ENCODE results near the gene ACTMAP. TPM values are rescaled to one million over a fixed set of nuclear protein-coding genes. Genes with fewer than 3 reads are reported as not detected.

The ACTMAP gene
- total and polyA plus RNA-seq, 2 experiments from 2014 or later: 2.5 to 7.3 TPM

DNA sequence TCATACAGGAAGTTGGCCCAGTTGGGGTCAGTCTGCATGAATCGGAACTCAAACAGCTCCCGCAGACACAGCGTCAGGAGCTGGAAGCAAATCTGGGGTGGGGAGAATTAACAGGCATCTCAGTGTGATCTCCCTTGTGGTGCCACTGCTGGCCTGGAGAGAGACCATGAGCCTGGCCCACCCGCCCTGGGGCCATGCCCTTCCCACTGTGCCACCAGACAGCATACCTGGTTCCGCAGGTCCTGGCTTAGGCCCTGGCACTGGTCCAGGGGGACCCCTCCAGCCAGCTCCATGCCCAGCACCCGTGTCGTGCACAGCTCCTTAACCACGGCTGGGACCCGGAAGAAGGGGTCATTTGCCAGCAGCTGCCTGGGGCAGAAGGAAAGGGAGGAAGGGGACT lies 50.2 kb downstream of the ACTMAP start:
- H4K20me1 ChIP-seq (ENCODE audit: insufficient read depth): no peaks in the 10 kb centered on the region
- no peaks in the 10 kb centered on the region for H3K9me3 ChIP-seq (ENCODE audit: low read depth)
- H3K4me3 ChIP-seq: no peak overlapping the region
- H2AFZ ChIP-seq: no peak overlapping the region
- H3F3A ChIP-seq (ENCODE audit: insufficient read depth): no peaks in the 10 kb centered on the region
- DNase-seq: no peak
- no peak overlapping the region for H3K27ac ChIP-seq
- in situ Hi-C loops (cut with MboI): no loop called here
- WGBS, 2 experiments (ENCODE audit: low coverage in 1 of 2, low lambda C conversion rate in 2 of 2, missing lambda C conversion rate in 2 of 2): 93 to 98% methylated on average over 9 of the region's 9 CpGs
- no peaks in the 10 kb centered on the region for H3K4me1 ChIP-seq (ENCODE audit: insufficient read depth)
- TF ChIP-seq EZH2 (IDR thresholded peaks at IDR 0.05; ENCODE audit: insufficient read depth, poor library complexity, severe bottlenecking) (no peak), EZH2phosphoT487 (IDR thresholded peaks at IDR 0.05; ENCODE audit: insufficient read depth, low read depth) (no peak)
- no peaks in the 10 kb centered on the region for H3K9me2 ChIP-seq (ENCODE audit: insufficient read depth)
- H3K27me3 ChIP-seq (replicated peaks; ENCODE audit: insufficient read depth): no peaks in the 10 kb centered on the region
- no peaks in the 10 kb centered on the region; the same call in 1 of the 2 replicates for H3K36me3 ChIP-seq (ENCODE audit: low read depth)
- H3K79me2 ChIP-seq (ENCODE audit: insufficient read depth): no peaks in the 10 kb centered on the region
- H3K4me2 ChIP-seq (ENCODE audit: unreplicated experiment): no peak overlapping the region
- H3K9ac ChIP-seq: no peak overlapping the region

DNA sequence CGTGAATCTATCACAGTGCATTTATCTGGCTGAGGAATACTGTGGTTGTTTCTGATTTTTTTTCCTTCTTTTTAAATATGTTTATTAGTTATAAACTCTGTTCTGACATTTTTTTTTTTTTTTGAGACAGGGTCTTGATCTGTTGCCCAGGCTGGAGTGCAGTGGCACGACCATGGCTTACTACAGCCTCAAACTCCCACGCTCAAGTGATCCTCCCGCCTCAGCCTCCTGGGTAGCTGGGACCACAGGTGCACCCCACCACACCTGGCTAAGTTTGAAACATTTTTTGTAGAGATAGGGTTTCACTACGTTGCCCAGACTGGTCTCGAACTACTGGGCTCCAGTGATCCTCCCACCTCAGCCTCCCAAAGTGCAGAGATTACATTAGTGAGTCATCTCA lies 53.3 kb downstream of the ACTMAP start:
- DNase-seq: no peak
- Histone ChIP-seq H3K4me3 (no peak overlapping the region), H3K36me3 (ENCODE audit: low read depth) (no peaks in the 10 kb centered on the region), H3K27ac (no peak overlapping the region), H3F3A (ENCODE audit: insufficient read depth) (no peaks in the 10 kb centered on the region), H3K79me2 (ENCODE audit: insufficient read depth) (no peaks in the 10 kb centered on the region), H3K9ac (no peak overlapping the region), H3K9me3 (ENCODE audit: low read depth) (no peaks in the 10 kb centered on the region), H3K9me2 (ENCODE audit: insufficient read depth) (no peaks in the 10 kb centered on the region), H3K4me2 (ENCODE audit: unreplicated experiment) (no peak overlapping the region), H4K20me1 (ENCODE audit: insufficient read depth) (no peaks in the 10 kb centered on the region), H3K27me3 (replicated peaks; ENCODE audit: insufficient read depth) (no peaks in the 10 kb centered on the region), H2AFZ (no peak overlapping the region), H3K4me1 (ENCODE audit: insufficient read depth) (no peaks in the 10 kb centered on the region)
- in situ Hi-C loops (cut with MboI): no loop called here
- no peak for TF ChIP-seq EZH2 (IDR thresholded peaks at IDR 0.05; ENCODE audit: insufficient read depth, poor library complexity, severe bottlenecking)
- no peak for TF ChIP-seq EZH2phosphoT487 (IDR thresholded peaks at IDR 0.05; ENCODE audit: insufficient read depth, low read depth)
- 91 to 92% methylated on average over 6 of the region's 6 CpGs for WGBS, 2 experiments (ENCODE audit: low coverage in 1 of 2, low lambda C conversion rate in 2 of 2, missing lambda C conversion rate in 2 of 2)

DNA sequence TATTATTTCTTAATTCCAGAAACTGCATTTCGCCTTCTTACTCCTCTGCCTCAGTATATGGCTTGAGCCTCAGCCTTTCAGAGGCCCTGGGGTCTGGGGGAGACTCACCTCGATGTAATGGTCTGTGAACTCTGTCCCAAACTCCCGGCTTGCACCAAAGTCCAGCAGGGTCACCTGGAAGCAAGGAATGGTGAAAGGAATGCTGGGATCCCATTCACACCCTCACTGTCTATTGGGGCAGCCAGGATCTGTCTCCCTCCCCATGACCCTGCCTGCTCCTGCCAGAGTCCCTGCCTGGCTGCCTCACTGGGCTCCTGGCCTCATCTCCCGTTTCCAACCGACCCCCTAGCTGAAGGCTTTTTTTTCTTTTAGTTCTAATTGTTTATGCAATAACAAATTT lies 54.4 kb downstream of the ACTMAP start:
- Histone ChIP-seq H3K27ac (no peak overlapping the region), H3K9ac (no peak overlapping the region), H4K20me1 (ENCODE audit: insufficient read depth) (no peaks in the 10 kb centered on the region), H3K27me3 (replicated peaks; ENCODE audit: insufficient read depth) (no peaks in the 10 kb centered on the region), H3K4me2 (ENCODE audit: unreplicated experiment) (no peak overlapping the region), H2AFZ (no peak overlapping the region), H3F3A (ENCODE audit: insufficient read depth) (no peaks in the 10 kb centered on the region), H3K4me1 (ENCODE audit: insufficient read depth) (no peaks in the 10 kb centered on the region; the same call in 1 of the 2 replicates), H3K9me2 (ENCODE audit: insufficient read depth) (no peaks in the 10 kb centered on the region), H3K9me3 (ENCODE audit: low read depth) (no peaks in the 10 kb centered on the region), H3K79me2 (ENCODE audit: insufficient read depth) (no peaks in the 10 kb centered on the region), H3K4me3 (no peak overlapping the region), H3K36me3 (ENCODE audit: low read depth) (no peaks in the 10 kb centered on the region)
- WGBS, 2 experiments (ENCODE audit: low coverage in 1 of 2, low lambda C conversion rate in 2 of 2, missing lambda C conversion rate in 2 of 2): 80 to 85% methylated on average over 5 of the region's 5 CpGs
- TF ChIP-seq EZH2phosphoT487 (IDR thresholded peaks at IDR 0.05; ENCODE audit: insufficient read depth, low read depth) (no peak), EZH2 (IDR thresholded peaks at IDR 0.05; ENCODE audit: insufficient read depth, poor library complexity, severe bottlenecking) (no peak)
- DNase-seq: no peak
- in situ Hi-C loops (cut with MboI): no loop called here

DNA sequence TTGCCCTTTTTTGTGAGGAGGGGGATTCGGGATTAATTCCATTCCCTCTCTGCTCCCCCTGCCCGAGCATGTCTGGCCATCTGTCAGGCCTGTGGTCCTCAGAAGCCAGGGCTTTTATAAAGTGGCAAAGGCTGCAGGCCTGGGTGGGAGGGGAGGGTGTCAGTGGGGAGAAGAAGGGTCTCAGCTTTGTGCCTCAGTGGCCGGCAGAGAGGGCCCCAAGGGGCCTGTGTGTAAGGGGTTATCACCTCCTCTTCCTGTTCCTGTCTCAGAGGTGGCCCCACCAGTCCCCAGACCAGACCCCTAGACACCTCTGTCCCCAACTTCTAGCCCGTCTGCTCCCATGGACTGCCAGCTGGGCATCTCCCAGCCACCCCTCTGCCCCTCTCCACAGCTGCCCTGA lies 56.4 kb downstream of the ACTMAP start:
- Histone ChIP-seq H3K27ac (no peak overlapping the region), H3K79me2 (ENCODE audit: insufficient read depth) (peaks cover 14% of the 10 kb centered on the region), H3K27me3 (replicated peaks; ENCODE audit: insufficient read depth) (no peaks in the 10 kb centered on the region), H3K4me1 (ENCODE audit: insufficient read depth) (no peaks in the 10 kb centered on the region; the same call in 1 of the 2 replicates), H3K4me3 (no peak overlapping the region), H3K36me3 (ENCODE audit: low read depth) (no peaks in the 10 kb centered on the region), H2AFZ (no peak overlapping the region), H3F3A (ENCODE audit: insufficient read depth) (no peaks in the 10 kb centered on the region; the same call in 1 of the 2 replicates), H3K4me2 (ENCODE audit: unreplicated experiment) (no peak overlapping the region), H4K20me1 (ENCODE audit: insufficient read depth) (no peaks in the 10 kb centered on the region), H3K9ac (no peak overlapping the region), H3K9me3 (ENCODE audit: low read depth) (no peaks in the 10 kb centered on the region), H3K9me2 (ENCODE audit: insufficient read depth) (no peaks in the 10 kb centered on the region)
- in situ Hi-C loops (cut with MboI): no loop called here
- 80 to 81% methylated on average over 4 of the region's 4 CpGs for WGBS, 2 experiments (ENCODE audit: low coverage in 1 of 2, low lambda C conversion rate in 2 of 2, missing lambda C conversion rate in 2 of 2)
- TF ChIP-seq EZH2phosphoT487 (IDR thresholded peaks at IDR 0.05; ENCODE audit: insufficient read depth, low read depth) (no peak), EZH2 (IDR thresholded peaks at IDR 0.05; ENCODE audit: insufficient read depth, poor library complexity, severe bottlenecking) (no peak)
- DNase-seq: no peak

Measured in GM23248 (cell line).